A673 (cell line): Measurements from ENCODE around the gene ENTPD6. TPM values are rescaled to one million over a fixed set of nuclear protein-coding genes. Genes with fewer than 3 reads are reported as not detected.

ENCODE experiments used
- BruUV-seq: library from RNA; stranded (reverse); fragments of 400-500 nt; replicated peaks from 2 replicates; lab custom pipeline; 2021; lab: Mats Ljungman, UMichigan
- CTCF ChIA-PET: fragments of 300-600 bp; sonication (Branson Sonifier 250); formaldehyde crosslinking; loops from one replicate; lab custom pipeline; 2022; ENCODE audit warnings: antibody characterized with exemption; lab: Charles Lee
- POLR2A ChIA-PET: fragments of 300-600 bp; sonication (Branson Sonifier 250); formaldehyde crosslinking; loops from one replicate; lab custom pipeline; 2022; ENCODE audit warnings: antibody characterized with exemption; ENCODE audit not compliant: low non-redundant PET; lab: Charles Lee
- DNase-seq: peaks from one replicate; pipeline ENCODE4 v3.0.0-alpha.2; 2015; ENCODE audit warnings: low spot score
- H3K27ac ChIP-seq: fragments of 200-600 bp; sonication (generic); 2 replicates; pipeline ENCODE4 v1.5.1; 2016; ENCODE audit warnings: mixed run types, low read depth, mild to moderate bottlenecking, mixed read lengths, antibody characterized with exemption, low read length; ENCODE audit not compliant: poor library complexity, severe bottlenecking
- H3K27me3 ChIP-seq: fragments of 200-600 bp; sonication (generic); replicated peaks from 2 replicates; pipeline ENCODE4 v1.6.1; 2017; ENCODE audit warnings: mixed run types, low read depth, mild to moderate bottlenecking, mixed read lengths, antibody characterized with exemption, low read length; ENCODE audit not compliant: insufficient read depth, poor library complexity
- H3K36me3 ChIP-seq: fragments of 200-600 bp; sonication (generic); 2 replicates; pipeline ENCODE4 v1.6.1; 2016; ENCODE audit warnings: mixed run types, mild to moderate bottlenecking, mixed read lengths, antibody characterized with exemption, low read length; ENCODE audit not compliant: insufficient read depth, poor library complexity, severe bottlenecking
- H3K4me1 ChIP-seq: fragments of 200-600 bp; sonication (generic); 2 replicates; pipeline ENCODE4 v1.6.1; 2017; ENCODE audit warnings: mixed run types, mild to moderate bottlenecking, mixed read lengths, antibody characterized with exemption, low read length; ENCODE audit not compliant: insufficient read depth, poor library complexity, severe bottlenecking
- H3K4me3 ChIP-seq: fragments of 200-600 bp; sonication (generic); 2 replicates; pipeline ENCODE4 v1.5.1; 2016; ENCODE audit warnings: low read depth, mixed run types, mild to moderate bottlenecking, mixed read lengths, low read length; ENCODE audit not compliant: poor library complexity, severe bottlenecking
- H3K9me3 ChIP-seq: fragments of 200-600 bp; sonication (generic); 2 replicates; pipeline ENCODE4 v1.6.1; 2016; ENCODE audit warnings: mixed run types, low read depth, mild to moderate bottlenecking, mixed read lengths, antibody characterized with exemption, low read length; ENCODE audit not compliant: poor library complexity, severe bottlenecking
- CTCF ChIP-seq: fragments of 300-800, 200-600 bp; sonication (generic); conservative IDR thresholded peaks from 2 replicates; pipeline ENCODE4 v1.5.1; 2017; ENCODE audit warnings: low read depth, mild to moderate bottlenecking, antibody characterized with exemption, low read length, moderate library complexity, mixed read lengths
- EZH2 ChIP-seq: fragments of 200-600 bp; sonication (generic); IDR thresholded peaks from 2 replicates; pipeline ENCODE4 v1.6.1; 2017; ENCODE audit warnings: borderline replicate concordance, low read depth, mild to moderate bottlenecking, mixed read lengths, antibody characterized with exemption, low read length; ENCODE audit not compliant: poor library complexity, severe bottlenecking
- intact Hi-C: fragments of 100-400 bp; cut with micrococcal nuclease; formaldehyde crosslinking; loops from one replicate; pipeline ENCODE4 v1.10.0; 2022; ENCODE audit not compliant: unreplicated experiment
- total RNA-seq: library from RNA; stranded (reverse); gene quantifications from 2 replicates; pipeline ENCODE4 v1.2.3, GENCODE V29; 2021

ENTPD6 gene
- total RNA-seq, 1 experiment from 2014 or later = 50.2 TPM

- DNase-seq = no peak
- Histone ChIP-seq H3K27me3 (no peaks in the 10 kb centered on the region), H3K36me3 (peaks cover 5% of the 10 kb centered on the region), H3K4me1 (no peaks in the 10 kb centered on the region), H3K4me3 (no peak overlapping the region), H3K9me3 (no peaks in the 10 kb centered on the region), H3K27ac (no peak overlapping the region)
- POLR2A ChIA-PET = interaction anchor here (0.6 kb wide), 1 partner anchor 790 kb away, joined by 3 read pairs; no protein-coding TSS in a partner anchor
- TF ChIP-seq EZH2 (no peak), CTCF (no peak)
- BruUV-seq = no TSS peak
- intact Hi-C loops = no loop called here
- CTCF ChIA-PET = no interaction called here
These were observed 62.9 kb downstream of the ENTPD6 start for GRCh38 chr20:25258476-25258805.

GRCh38 chr20:25258828-25259227 is 63.3 kb downstream of the ENTPD6 start:
- Histone ChIP-seq H3K9me3 (no peaks in the 10 kb centered on the region), H3K27me3 (no peaks in the 10 kb centered on the region), H3K36me3 (peaks cover 5% of the 10 kb centered on the region), H3K27ac (no peak overlapping the region), H3K4me1 (no peaks in the 10 kb centered on the region), H3K4me3 (no peak overlapping the region)
- intact Hi-C loops = no loop called here
- CTCF ChIA-PET = no interaction called here
- POLR2A ChIA-PET = no interaction called here
- DNase-seq = no peak
- no peak for TF ChIP-seq EZH2
- no peak for TF ChIP-seq CTCF
- BruUV-seq = no TSS peak

GRCh38 chr20:25259358-25259757 is 63.8 kb downstream of the ENTPD6 start:
- no peak overlapping the region for H3K27ac ChIP-seq

More at GRCh38 chr20:25259358-25259757, 63.8 kb downstream of the ENTPD6 start:
- H3K27me3 ChIP-seq = no peaks in the 10 kb centered on the region
- BruUV-seq = no TSS peak
- H3K36me3 ChIP-seq = peaks cover 5% of the 10 kb centered on the region
- no peaks in the 10 kb centered on the region for H3K4me1 ChIP-seq
- TF ChIP-seq CTCF (no peak), EZH2 (no peak)
- POLR2A ChIA-PET = no interaction called here
- DNase-seq = no peak
- CTCF ChIA-PET = no interaction called here
- no peak overlapping the region for H3K4me3 ChIP-seq
- no peaks in the 10 kb centered on the region for H3K9me3 ChIP-seq
- intact Hi-C loops = no loop called here
